ENCODE data around the gene TFCP2.
A peak's percentile ranks its signal among the peaks of the same experiment; 100 is the strongest.

TFCP2 gene

GRCh38 chr12:51156245-51156765 is 16.6 kb downstream of the TFCP2 start:
- no peak for DNase-seq (ENCODE audit: low read depth in 3 of 3)

- no peak for DNase-seq (ENCODE audit: low read depth in 3 of 3)
These were observed 20.0 kb downstream of the TFCP2 start for GRCh38 chr12:51152953-51153352.

GRCh38 chr12:51150777-51151176 is 22.2 kb downstream of the TFCP2 start:
- DNase-seq (ENCODE audit: low read depth in 3 of 3): no peak

- no peak for DNase-seq (ENCODE audit: low read depth in 3 of 3)
These were observed 25.6 kb downstream of the TFCP2 start for GRCh38 chr12:51147309-51147708.

- DNase-seq (ENCODE audit: low read depth in 3 of 3): no peak
These were observed 33.6 kb downstream of the TFCP2 start for GRCh38 chr12:51139292-51139844.

- no peak for DNase-seq (ENCODE audit: low read depth in 3 of 3)
These were observed 40.2 kb downstream of the TFCP2 start for GRCh38 chr12:51132693-51133092.

- no peak for DNase-seq (ENCODE audit: low read depth in 3 of 3)
These were observed 41.0 kb downstream of the TFCP2 start for GRCh38 chr12:51131745-51132521.

- DNase-seq (ENCODE audit: low read depth in 3 of 3): no peak
These were observed 44.0 kb downstream of the TFCP2 start for GRCh38 chr12:51128919-51129318.

- DNase-seq (ENCODE audit: low read depth in 3 of 3): no peak
These were observed 45.7 kb downstream of the TFCP2 start for GRCh38 chr12:51127050-51127729.

- no peak for DNase-seq (ENCODE audit: low read depth in 3 of 3)
These were observed 46.6 kb downstream of the TFCP2 start for GRCh38 chr12:51126297-51126696.

- no peak for DNase-seq (ENCODE audit: low read depth in 3 of 3)
These were observed 48.4 kb downstream of the TFCP2 start for GRCh38 chr12:51124504-51124903.

- DNase-seq (ENCODE audit: low read depth in 3 of 3): no peak
These were observed 50.1 kb downstream of the TFCP2 start for GRCh38 chr12:51122844-51123243.

- no peak for DNase-seq (ENCODE audit: low read depth in 3 of 3)
These were observed 54.2 kb downstream of the TFCP2 start for GRCh38 chr12:51118706-51119105.

- no peak for DNase-seq (ENCODE audit: low read depth in 3 of 3)
These were observed 57.4 kb downstream of the TFCP2 start for GRCh38 chr12:51115533-51115932.

GRCh38 chr12:51108136-51108535 is 64.8 kb downstream of the TFCP2 start:
- DNase-seq (ENCODE audit: low read depth in 3 of 3): no peak

GRCh38 chr12:51103977-51104376 is 69.0 kb downstream of the TFCP2 start:
- DNase-seq (ENCODE audit: low read depth in 3 of 3): peak in 1 of 3 donors; percentile 24

- DNase-seq (ENCODE audit: low read depth in 3 of 3): no peak
These were observed 74.3 kb downstream of the TFCP2 start for GRCh38 chr12:51098611-51099010.

GRCh38 chr12:51090705-51091229 is 82.2 kb downstream of the TFCP2 start:
- DNase-seq (ENCODE audit: low read depth in 3 of 3): no peak

GRCh38 chr12:51087818-51088217 is 85.1 kb downstream of the TFCP2 start:
- DNase-seq (ENCODE audit: low read depth in 3 of 3): peak in 1 of 3 donors; percentile 9

- no peak for DNase-seq (ENCODE audit: low read depth in 3 of 3)
These were observed 86.0 kb downstream of the TFCP2 start for GRCh38 chr12:51086933-51087332.

GRCh38 chr12:51085757-51086156 is 87.2 kb downstream of the TFCP2 start:
- no peak for DNase-seq (ENCODE audit: low read depth in 3 of 3)

GRCh38 chr12:51083126-51083833 is 89.7 kb downstream of the TFCP2 start, which contains the start of gene CSRNP2:
Gene CSRNP2 (minus strand): TSS chr12:51083596. CDS start chr12:51076561, 7,035 bp downstream.
- peak; percentile 90 to 94 (median 93) for DNase-seq (ENCODE audit: low read depth in 3 of 3)
